Loucy (cell line): ENCODE data around the gene SLC9A8.

Experiments used
- H2AFZ ChIP-seq: fragments of 200-600 bp; sonication (generic); 2 replicates; pipeline ENCODE4 v1.6.0; 2016; ENCODE audit warnings: antibody characterized with exemption, mild to moderate bottlenecking, low read length, moderate library complexity
- H3F3A ChIP-seq: fragments of 200-600 bp; 2 replicates; pipeline ENCODE4 v1.6.0; 2016; ENCODE audit warnings: antibody characterized with exemption, low read depth, mild to moderate bottlenecking
- H3K27me3 ChIP-seq: fragments of 200-600 bp; sonication (generic); 2 replicates; pipeline ENCODE4 v1.6.1; 2014; ENCODE audit warnings: low read length, mild to moderate bottlenecking; ENCODE audit not compliant: insufficient read depth, poor library complexity, severe bottlenecking
- H3K36me3 ChIP-seq: fragments of 200-600 bp; sonication (generic); 2 replicates; pipeline ENCODE4 v1.6.1; 2016; ENCODE audit warnings: low read length; ENCODE audit not compliant: insufficient read depth
- H3K4me1 ChIP-seq: fragments of 200-600 bp; sonication (generic); 2 replicates; pipeline ENCODE4 v1.5.1; 2014; ENCODE audit warnings: low read length, mild to moderate bottlenecking; ENCODE audit not compliant: insufficient read depth, poor library complexity, severe bottlenecking
- H3K4me2 ChIP-seq: fragments of 200-600 bp; sonication (generic); 2 replicates; pipeline ENCODE4 v1.6.0; 2014; ENCODE audit warnings: antibody characterized with exemption, low read length, low read depth, mild to moderate bottlenecking; ENCODE audit not compliant: poor library complexity, severe bottlenecking
- H3K4me3 ChIP-seq: fragments of 200-600 bp; sonication (generic); 2 replicates; pipeline ENCODE4 v1.5.1; 2014; ENCODE audit warnings: low read length, mild to moderate bottlenecking, mixed read lengths; ENCODE audit not compliant: poor library complexity, severe bottlenecking
- H3K79me2 ChIP-seq: fragments of 200-600 bp; sonication (generic); 2 replicates; pipeline ENCODE4 v1.6.1; 2014; ENCODE audit warnings: low read length; ENCODE audit not compliant: insufficient read depth
- H3K9ac ChIP-seq: fragments of 200-600 bp; sonication (generic); 2 replicates; pipeline ENCODE4 v1.6.0; 2014; ENCODE audit warnings: mild to moderate bottlenecking, low read depth, low read length, moderate library complexity; ENCODE audit not compliant: poor library complexity, severe bottlenecking
- H3K9me2 ChIP-seq: fragments of 200-600 bp; sonication (generic); replicated peaks from 2 replicates; pipeline ENCODE4 v1.6.1; 2016; ENCODE audit warnings: low read depth, low read length, mixed read lengths
- H3K9me3 ChIP-seq: fragments of 200-600 bp; sonication (generic); 2 replicates; pipeline ENCODE4 v1.6.1; 2014; ENCODE audit warnings: mild to moderate bottlenecking, antibody characterized with exemption, low read length, low read depth; ENCODE audit not compliant: insufficient read depth
- H4K20me1 ChIP-seq: fragments of 200-600 bp; sonication (generic); 2 replicates; pipeline ENCODE4 v1.6.0; 2014; ENCODE audit warnings: antibody characterized with exemption, low read length, mild to moderate bottlenecking; ENCODE audit not compliant: insufficient read depth, poor library complexity, severe bottlenecking
- CTCF ChIP-seq: fragments of 200-600 bp; sonication (generic); conservative IDR thresholded peaks from 2 replicates; pipeline ENCODE4 v1.5.1; 2014; ENCODE audit warnings: mild to moderate bottlenecking, antibody characterized with exemption, low read length
- EZH2phosphoT487 ChIP-seq: fragments of 200-600 bp; IDR thresholded peaks from 2 replicates; pipeline ENCODE4 v1.6.1; 2018; ENCODE audit warnings: antibody characterized with exemption, mild to moderate bottlenecking, moderate library complexity, borderline replicate concordance

SLC9A8 gene

GRCh38 chr20:49765413-49765736, 47.3 kb upstream of the SLC9A8 start:
- Histone ChIP-seq H3F3A (no peaks in the 10 kb centered on the region), H3K79me2 (no peaks in the 10 kb centered on the region)

GRCh38 chr20:49765846-49766541, 46.6 kb upstream of the SLC9A8 start:
- Histone ChIP-seq H3K4me3 (no peak overlapping the region), H3K79me2 (no peaks in the 10 kb centered on the region), H3K9ac (no peak overlapping the region), H3K9me2 (no peaks in the 10 kb centered on the region), H3F3A (no peaks in the 10 kb centered on the region), H3K4me1 (peaks cover 18% of the 10 kb centered on the region), H4K20me1 (no peaks in the 10 kb centered on the region), H3K4me2 (no peak overlapping the region), H3K9me3 (no peaks in the 10 kb centered on the region), H3K27me3 (peaks cover 19% of the 10 kb centered on the region), H2AFZ (no peak overlapping the region), H3K36me3 (no peaks in the 10 kb centered on the region)
- TF ChIP-seq EZH2phosphoT487, result no peak
- no peak for TF ChIP-seq CTCF

More at GRCh38 chr20:49765413-49765736, 47.3 kb upstream of the SLC9A8 start:
- Histone ChIP-seq H3K27me3 (peaks cover 16% of the 10 kb centered on the region), H3K9me2 (no peaks in the 10 kb centered on the region), H3K9me3 (no peaks in the 10 kb centered on the region), H3K36me3 (no peaks in the 10 kb centered on the region), H4K20me1 (no peaks in the 10 kb centered on the region), H3K4me2 (no peak overlapping the region), H3K4me1 (peaks cover 18% of the 10 kb centered on the region), H3K9ac (no peak overlapping the region), H2AFZ (no peak overlapping the region), H3K4me3 (no peak overlapping the region)
- no peak for TF ChIP-seq EZH2phosphoT487

DNA sequence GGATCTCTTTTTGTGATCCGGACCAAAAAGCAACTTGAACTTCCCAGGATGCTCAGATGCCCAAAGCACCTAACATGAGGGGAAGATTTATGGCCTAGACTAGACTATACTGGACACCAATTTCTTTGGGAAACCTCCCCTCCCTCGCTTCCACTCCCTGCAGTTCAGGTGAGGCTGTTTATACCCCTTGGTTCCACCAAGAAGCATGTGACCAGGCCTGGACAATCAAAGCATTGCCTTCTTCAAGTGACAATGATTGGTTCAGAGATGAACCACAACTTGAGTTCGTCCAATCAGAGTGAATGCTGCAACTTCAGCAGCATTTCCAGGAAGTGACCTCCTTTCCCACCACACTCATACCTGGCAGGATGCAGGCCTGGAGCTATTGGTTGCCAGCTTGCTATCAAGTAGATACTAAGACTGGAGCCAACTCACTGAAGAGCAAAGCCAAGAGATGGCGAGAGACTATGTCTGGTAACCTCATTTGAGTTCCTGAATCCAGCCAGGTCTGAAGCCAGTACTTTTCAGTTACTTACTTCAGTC, 45.6 kb upstream of the SLC9A8 start:
- Histone ChIP-seq H3K27me3 (peaks cover 19% of the 10 kb centered on the region), H3K36me3 (no peaks in the 10 kb centered on the region), H2AFZ (no peak overlapping the region), H3K9ac (no peak overlapping the region), H3K9me2 (no peaks in the 10 kb centered on the region), H3K4me1 (peaks cover 18% of the 10 kb centered on the region), H4K20me1 (no peaks in the 10 kb centered on the region), H3K4me2 (no peak overlapping the region), H3K4me3 (no peak overlapping the region), H3F3A (no peaks in the 10 kb centered on the region), H3K9me3 (no peaks in the 10 kb centered on the region), H3K79me2 (no peaks in the 10 kb centered on the region)
- TF ChIP-seq EZH2phosphoT487 (no peak), CTCF (no peak)
